HG02970 (cell line): Measurements from ENCODE around the gene PRKN.

Source experiments
- ATAC-seq: cut with Tn5 transposase; IDR thresholded peaks from one replicate; pipeline ENCODE4 v1.9.1; 2021; ENCODE audit warnings: mild to moderate bottlenecking, moderate library complexity, moderate number of reproducible peaks; ENCODE audit not compliant: unreplicated experiment, low FRiP score

Gene PRKN

GRCh38 chr6:161954077-161954476, 773.5 kb downstream of the PRKN start:
- ATAC-seq = no peak

DNA sequence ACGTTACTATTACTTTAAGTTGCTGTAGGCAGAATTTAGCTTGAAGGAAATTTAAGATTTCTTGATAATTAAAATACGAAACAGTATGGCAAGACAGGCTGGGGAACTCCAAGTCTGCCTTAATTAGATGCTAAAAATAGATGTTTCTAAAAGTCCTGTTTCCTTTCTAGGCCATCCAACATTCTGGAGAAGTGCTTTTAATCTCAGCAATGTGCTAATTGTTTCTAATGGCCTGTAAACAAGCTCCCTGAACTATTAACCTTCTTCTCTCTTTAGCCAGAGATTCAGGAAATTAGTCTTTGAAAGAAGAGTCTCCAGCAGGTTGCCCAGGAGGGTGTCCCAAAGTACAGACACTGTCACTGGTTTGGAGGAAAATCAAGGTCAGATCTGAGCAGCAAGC, 776.4 kb downstream of the PRKN start:
- ATAC-seq = no peak

DNA sequence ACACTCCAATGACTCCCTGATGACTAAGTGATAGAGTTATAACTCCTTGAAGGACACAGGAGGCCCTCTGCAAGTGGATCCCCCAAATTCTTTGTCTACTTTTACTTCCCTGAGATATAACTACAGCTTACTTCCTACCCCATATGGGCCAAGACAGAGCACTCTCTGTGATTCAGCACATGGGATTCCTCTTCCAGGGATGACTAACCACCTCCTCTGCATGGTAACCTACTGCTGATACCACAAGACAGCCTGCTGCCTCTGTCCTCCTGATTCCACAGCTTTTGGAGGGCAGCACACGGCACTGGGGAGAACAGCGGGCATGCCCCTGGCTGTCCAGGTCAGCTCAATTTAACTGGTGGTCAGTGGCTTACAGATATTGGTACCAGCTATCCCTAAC, 778.0 kb downstream of the PRKN start:
- ATAC-seq = no peak

DNA sequence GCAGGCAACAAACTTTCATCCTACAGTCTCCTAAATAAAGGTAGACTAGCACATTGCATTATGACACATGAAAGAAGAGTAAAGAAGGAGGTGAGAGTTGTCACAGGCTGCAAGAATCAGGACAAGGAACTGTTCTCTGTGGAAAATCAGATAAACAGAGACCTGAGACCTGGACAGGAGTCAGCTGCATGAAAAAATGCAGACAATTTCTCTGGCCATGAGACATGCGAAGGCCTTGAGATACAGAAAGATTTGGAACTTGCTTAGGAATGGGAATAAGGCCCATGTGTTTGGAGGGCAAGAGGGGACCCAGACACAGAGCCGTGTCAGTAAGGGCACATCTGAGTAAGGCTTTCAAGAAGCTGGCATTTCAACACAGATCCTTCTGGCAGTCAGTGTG, 779.1 kb downstream of the PRKN start:
- ATAC-seq = no peak

- ATAC-seq = no peak
Measured at GRCh38 chr6:161947371-161947770, 780.2 kb downstream of the PRKN start.

DNA sequence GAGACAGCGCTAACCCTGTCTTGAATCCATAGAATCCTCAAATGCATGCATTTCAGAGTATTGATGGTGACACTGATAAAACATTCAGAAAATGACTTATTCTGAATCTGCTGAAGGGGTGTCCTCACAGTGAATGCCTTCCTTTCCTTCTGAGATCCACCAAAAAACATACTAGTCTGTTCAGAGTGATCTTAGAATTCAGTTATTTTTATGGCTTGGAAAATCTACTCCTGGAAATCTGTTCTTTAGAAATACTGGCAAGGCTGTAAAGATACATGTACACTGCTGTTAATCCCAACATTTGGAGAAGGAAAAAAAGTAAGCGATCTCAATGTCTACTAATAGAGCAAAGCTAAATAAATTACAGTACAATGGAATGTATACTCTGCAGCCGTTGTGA, 781.1 kb downstream of the PRKN start:
- no peak for ATAC-seq

GRCh38 chr6:161943561-161943960, 784.0 kb downstream of the PRKN start:
- ATAC-seq = no peak

DNA sequence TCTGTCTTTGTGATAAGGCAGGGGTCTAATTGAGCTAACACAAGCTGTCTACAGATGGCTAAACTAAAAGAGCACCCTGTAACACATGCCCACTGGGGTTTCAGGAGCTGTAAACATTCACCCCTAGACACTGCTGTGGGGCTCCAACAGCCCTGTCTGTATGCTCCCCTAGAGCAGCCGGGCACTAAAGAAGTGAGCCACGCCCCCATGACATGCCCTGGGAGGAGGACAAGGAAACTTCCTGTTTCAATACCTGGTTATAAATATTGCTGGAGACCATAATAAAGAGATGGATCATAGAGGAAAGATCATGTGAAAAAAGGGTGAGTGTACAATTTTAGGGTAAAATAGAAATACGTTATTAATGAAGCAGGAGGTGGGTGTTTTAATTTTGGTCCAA, 786.0 kb downstream of the PRKN start:
- ATAC-seq = no peak

DNA sequence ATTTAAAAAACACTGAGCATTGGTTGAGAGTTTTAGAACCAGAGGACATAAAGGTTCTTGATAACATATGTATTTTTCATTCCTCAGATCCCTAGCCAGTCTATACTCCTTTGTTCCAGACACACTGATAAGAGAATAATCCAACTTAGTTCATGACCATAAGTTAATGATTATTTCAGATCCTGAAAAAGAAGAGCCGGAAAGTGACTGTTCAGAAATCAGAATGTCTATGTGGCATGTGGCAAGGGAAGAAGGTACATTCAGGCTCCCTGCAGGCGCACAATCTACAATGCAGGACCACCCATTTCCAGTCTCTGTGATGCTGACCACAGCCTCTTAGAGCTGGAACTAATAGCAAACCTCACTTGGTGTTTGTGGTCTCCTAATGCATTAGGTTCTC, 787.0 kb downstream of the PRKN start:
- ATAC-seq = no peak

GRCh38 chr6:161926324-161926723, 801.2 kb downstream of the PRKN start:
- ATAC-seq = no peak

- no peak for ATAC-seq
Measured at GRCh38 chr6:161924516-161925116, 803.0 kb downstream of the PRKN start.

DNA sequence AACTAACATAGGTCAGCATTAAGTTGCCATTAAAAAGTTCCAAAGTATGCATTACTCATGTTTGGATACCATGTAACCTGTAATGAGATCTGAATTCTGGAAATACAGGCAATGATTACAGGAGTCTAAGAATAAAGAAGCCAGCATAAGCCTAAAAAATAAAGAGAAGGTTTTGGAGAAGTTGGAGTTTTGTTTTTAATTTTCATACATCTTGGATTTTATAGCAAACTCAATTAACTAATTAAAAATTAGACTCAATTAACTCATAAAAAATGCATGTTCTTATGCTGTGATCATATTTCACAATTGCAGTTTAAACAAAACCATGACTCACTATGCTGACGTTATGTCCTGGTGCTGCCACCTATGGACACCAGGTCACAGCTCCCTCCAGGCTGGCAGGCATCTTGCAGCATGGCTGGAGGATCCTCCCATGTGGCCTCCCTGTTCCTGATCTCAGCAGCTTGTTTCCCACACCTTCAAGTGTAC, 804.9 kb downstream of the PRKN start:
- no peak for ATAC-seq

DNA sequence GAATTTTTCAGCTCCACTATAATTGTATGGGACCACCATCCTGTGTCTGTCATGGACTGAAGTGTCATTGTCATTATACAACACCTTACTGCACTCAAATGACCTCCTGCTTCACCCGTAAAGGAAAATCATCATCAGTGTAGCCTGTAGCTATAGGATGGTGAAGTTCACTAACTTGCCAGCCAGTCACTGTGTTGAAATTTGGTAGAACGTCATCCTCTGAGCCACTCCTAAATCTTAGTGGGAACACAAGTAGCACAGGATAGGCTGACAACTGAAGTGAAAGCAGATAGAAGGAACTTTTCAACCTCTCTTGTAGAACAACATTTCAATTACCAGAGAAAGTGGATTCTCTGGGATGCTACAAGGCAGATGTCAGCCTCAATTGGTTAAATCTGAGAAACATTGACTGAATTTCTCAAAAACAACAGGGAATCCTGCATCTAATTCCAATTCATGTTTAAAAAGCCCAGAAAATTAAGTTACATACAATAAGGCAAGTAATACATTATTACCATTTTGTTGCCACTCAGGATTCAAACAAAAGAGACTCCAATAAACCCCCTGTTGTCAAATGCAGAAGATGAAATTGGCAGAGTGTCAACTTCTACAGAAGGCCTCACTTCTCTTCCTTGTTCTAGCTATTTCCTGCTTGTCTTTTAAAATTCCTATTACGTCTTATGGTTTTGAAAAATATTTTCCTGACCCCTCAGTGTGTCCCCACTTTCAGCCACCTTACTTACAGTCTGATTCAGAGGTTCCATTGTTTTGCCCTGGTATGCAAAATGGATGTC, 805.8 kb downstream of the PRKN start:
- no peak for ATAC-seq

- no peak for ATAC-seq
Measured at GRCh38 chr6:161919691-161920090, 807.9 kb downstream of the PRKN start.

DNA sequence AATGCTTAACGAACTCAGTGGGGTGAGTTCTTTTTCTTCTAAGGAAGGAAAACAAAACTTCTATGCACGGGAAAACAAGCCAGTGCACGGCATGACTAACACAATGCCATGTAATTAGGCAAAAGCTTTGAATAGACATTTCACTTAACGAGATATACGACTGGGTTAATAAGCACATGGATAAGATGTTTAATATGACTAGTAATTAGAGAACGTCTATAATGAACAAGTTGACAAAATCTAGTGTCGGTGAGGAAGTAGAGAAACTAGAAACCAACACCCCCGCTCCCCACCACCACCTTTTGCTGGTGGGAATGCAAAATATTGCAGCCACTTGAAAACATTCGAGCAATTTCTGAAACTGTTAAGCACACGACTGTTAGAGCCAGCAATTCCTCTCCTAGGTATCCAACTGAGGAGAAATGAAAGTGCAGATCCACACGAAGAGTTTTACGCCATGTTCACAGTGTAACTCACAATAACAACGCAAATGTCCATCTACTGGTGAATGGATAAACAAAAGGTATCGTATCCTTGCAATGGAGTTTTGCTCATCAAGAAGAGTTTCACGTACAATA, 808.8 kb downstream of the PRKN start:
- ATAC-seq = no peak

DNA sequence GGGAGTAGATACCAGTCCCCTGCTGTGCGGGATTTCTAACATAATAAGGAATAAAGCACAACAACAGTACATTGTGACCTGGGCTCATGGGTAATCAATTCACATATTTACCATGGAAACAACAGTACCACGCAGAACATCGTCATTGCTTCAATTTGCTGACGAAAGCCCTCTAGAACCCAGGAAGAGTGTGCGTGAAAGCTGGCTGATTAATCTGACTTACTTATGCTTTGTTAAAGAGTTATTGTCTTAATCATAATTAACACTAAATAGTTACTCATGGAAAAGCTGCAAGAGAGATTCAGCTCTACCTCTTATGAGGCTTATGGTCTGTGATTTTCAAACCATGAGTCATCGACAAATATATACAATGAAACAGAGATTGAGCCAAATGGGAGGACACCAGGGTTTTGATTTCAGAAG, 809.4 kb downstream of the PRKN start:
- ATAC-seq = no peak

DNA sequence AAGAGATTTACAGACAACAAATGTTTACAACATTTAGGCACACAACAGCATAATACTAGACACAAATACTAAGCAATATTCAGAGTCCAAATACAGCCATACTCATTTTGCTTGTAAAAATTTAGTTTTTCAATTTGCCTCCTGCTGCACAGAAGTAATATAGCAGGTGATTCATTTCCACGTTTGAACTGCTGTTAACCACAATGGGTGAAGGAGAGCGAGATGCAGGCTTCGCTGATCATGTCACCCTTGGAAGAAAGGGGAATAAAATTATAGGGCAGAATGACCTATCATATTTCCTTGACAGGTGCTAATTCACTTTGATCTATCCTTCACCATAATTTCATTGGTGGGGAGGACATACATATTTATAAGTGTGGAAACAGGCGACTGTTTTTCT, 809.9 kb downstream of the PRKN start:
- no peak for ATAC-seq

DNA sequence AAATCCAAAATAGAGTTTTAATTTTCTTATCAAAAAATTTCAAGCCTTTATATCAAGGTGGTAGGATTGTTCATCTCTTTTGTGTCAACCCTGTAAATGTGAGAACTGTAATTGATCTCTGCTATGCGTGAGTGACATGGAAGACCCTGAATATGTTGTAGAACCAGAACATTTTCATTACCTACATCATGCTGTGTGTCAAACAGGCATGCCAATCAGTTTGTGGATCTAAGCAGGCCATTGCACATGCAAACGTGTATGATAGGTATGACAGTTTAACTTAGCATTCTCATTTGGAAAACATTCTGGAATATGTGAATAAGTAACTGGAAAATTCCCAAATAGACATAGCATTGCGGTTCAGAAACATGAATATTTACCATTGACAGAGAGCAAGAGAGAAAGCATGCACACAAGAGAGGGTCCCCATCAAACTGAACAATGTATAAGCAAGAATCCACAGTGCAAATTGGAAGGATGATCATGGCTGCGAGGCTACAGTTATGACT, 812.1 kb downstream of the PRKN start:
- no peak for ATAC-seq

DNA sequence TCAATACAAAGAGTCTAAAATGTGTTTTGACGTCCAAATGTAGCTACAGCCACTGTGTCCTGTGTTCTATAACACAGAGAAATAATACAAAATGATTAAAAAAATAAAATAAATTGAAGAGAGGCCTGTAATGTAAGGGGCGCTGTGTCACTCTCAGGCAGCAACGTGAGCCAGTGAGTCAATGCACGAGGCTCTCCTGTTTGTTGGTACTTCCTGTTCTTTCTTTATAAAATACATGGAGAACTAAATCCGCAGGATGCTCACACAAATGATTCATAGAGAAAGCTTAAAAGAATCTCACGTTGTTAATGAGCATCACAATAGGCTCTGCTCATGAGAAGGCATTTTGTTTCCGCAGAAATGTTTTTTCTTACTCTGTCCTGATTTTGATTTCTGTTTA, 818.7 kb downstream of the PRKN start:
- ATAC-seq = no peak

GRCh38 chr6:161906571-161906970, 821.0 kb downstream of the PRKN start:
- ATAC-seq = no peak

GRCh38 chr6:161903584-161904212, 823.9 kb downstream of the PRKN start:
- no peak for ATAC-seq
